GM12874 (cell line): ENCODE measurements around the gene CEP131.

ENCODE experiments used
- CTCF ChIP-seq: IDR thresholded peaks from 2 replicates; pipeline ENCODE4 v1.5.1; 2011; ENCODE audit warnings: low read depth, mild to moderate bottlenecking, control low read depth, low read length, moderate library complexity; ENCODE audit not compliant: insufficient read depth

Gene CEP131

GRCh38 chr17:81184555-81184954, 38.2 kb downstream of the CEP131 start:
- TF ChIP-seq CTCF: no peak

- no peak for TF ChIP-seq CTCF
These were observed 39.0 kb downstream of the CEP131 start for GRCh38 chr17:81183807-81184206.

- TF ChIP-seq CTCF: no peak
These were observed 39.4 kb downstream of the CEP131 start for GRCh38 chr17:81183316-81183715.

GRCh38 chr17:81182596-81182995, 40.2 kb downstream of the CEP131 start:
- no peak for TF ChIP-seq CTCF

- no peak for TF ChIP-seq CTCF
These were observed 41.0 kb downstream of the CEP131 start for GRCh38 chr17:81181811-81182185.

GRCh38 chr17:81180836-81181810, 41.6 kb downstream of the CEP131 start:
- no peak for TF ChIP-seq CTCF

GRCh38 chr17:81179861-81180260, 42.9 kb downstream of the CEP131 start:
- no peak for TF ChIP-seq CTCF
